ENCODE results near the gene TGDS.
"Not testable (repeated sequence)": the region's sequence is repeated elsewhere in the genome, so short reads cannot be mapped to it uniquely, and the experiment has no call there.

The TGDS gene, protein sequence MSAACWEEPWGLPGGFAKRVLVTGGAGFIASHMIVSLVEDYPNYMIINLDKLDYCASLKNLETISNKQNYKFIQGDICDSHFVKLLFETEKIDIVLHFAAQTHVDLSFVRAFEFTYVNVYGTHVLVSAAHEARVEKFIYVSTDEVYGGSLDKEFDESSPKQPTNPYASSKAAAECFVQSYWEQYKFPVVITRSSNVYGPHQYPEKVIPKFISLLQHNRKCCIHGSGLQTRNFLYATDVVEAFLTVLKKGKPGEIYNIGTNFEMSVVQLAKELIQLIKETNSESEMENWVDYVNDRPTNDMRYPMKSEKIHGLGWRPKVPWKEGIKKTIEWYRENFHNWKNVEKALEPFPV

DNA sequence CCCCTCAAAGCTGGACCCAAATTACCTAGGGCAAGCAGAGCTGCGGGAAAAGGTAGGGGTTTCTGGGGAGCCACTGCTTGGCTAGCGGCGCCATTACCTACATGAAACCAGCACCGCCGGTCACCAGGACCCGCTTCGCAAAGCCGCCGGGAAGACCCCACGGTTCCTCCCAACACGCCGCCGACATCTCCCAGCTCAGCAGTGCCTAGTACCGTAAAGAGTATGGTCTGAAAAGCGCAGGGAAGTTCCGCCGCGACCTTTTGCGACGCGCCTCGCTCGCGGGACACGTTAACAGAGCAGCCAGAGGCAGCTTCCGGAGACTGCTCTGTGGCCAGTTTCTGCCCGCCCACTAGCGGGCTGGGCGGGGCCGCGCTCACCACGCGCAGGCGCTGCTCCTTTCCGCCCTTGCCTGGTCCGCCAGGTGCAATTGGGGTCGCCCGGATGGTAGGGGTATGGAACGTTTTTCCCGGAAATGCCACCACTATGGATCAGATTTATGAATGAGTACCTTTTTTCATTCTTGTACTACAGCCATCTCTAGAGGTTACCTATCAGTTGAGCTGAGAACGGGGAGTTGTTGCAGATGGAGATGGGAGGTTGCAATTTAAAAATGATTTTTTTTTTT, at the start of gene TGDS:
TSS of gene TGDS (minus strand) at position 203 of the 625 bp plus-strand sequence. CDS start at position 187, 16 bp downstream.
- H3K4me3 ChIP-seq = peak within 1 kb of the TSS; percentile 59 to 93 (median 85)
- peak within 1 kb of the TSS in 20 of 21 experiments; percentile 72 to 94 (median 87) for H3K27ac ChIP-seq

DNA sequence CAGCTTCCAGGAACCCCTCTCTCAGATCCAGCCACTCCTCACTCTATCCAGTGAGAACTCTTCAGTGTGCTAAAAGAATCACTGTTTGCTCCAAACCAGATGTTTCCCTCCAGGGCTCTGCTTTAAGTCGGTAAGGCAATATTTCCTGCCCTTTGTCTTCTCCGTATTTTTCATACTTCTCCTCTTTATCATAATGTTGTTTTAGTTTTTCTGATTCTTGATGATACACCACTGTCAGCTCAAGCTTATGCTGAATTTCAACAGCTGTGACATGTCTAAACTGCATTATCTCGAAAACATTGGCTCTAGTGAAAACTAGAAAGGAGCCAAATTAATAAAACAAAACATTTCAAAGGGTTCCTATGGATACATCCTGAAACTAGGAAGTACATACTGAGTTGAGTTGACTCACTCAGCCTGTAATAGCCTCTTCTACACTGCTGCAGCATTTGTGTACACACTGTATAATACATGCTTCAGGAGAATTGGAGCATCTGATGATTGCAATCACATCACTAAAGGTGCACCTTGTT, 45.5 kb upstream of the TGDS start:
- Histone ChIP-seq H3K27ac (peak overlapping the region in 12 of 21 experiments; percentile 5 to 68 (median 48)), H3K4me3 (no peak overlapping the region)

DNA sequence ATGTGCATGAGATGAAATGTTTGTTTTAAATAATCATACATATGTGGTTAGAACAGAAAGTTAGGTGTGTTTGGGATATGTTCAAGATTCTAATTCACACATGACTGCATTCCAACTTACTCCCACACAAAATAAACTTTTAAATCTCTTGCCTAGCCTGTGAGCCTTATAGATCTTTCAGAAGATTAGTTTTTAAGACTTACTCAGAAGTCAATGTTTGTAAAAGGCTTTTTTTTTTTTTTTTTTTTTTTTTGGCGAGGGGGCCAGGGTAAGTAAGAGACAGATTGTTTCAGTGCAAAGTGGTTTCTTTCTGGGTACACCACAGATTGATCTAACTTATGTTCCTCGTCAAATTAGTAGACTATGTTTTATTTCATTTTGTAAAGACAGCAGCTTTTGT, 44.8 kb upstream of the TGDS start:
- Histone ChIP-seq H3K27ac (peak overlapping the region in 10 of 21 experiments; percentile 5 to 68 (median 52)), H3K4me3 (no peak overlapping the region)

DNA sequence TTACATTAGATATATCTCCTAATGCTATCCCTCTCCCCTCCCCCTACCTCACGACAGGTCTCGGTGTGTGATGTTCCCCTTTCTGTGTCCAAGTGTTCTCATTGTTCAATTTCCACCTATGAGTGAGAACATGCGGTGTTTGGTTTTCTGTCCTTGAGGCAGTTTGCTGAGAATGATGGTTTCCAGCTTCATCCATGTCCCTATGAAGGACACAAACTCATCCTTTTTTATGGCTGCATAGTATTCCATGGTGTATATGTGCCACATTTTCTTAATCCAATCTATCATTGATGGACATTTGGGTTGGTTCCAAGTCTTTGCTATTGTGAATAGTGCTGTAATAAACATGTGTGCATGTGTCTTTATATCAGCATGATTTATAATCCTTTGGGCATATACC, 41.7 kb upstream of the TGDS start:
- not testable (repeated sequence) for H3K27ac ChIP-seq, H3K4me3 ChIP-seq

DNA sequence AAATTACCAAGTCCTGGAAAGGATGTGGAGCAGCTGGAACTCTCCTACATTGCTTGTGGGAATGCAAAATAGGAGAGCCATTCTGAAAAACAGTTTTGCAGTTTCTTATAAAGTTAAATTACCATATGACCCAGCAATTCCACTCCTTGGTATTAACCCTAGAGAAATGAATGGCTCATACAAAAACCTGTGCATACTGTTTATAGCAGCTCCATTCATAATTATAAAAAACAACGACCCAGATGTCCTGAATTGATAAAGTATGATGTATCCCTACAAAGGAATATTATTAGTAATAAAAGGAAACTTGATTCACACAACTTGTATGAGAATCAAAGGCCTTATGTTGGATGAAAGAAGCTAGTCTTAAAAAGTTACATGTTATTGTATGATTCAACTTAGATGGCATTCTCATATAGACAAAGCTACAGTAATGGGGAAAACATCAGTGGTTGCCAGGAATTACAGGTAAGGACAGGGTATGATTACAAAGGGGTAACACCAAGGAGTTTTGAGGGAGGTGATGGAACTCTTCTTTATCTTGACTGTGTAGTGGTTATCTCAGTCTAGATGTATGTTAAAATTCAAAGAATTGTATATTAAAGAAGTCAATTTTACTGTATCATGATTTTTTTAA, 41.1 kb upstream of the TGDS start:
- Histone ChIP-seq H3K4me3 (no peak overlapping the region), H3K27ac (no peak overlapping the region)

DNA sequence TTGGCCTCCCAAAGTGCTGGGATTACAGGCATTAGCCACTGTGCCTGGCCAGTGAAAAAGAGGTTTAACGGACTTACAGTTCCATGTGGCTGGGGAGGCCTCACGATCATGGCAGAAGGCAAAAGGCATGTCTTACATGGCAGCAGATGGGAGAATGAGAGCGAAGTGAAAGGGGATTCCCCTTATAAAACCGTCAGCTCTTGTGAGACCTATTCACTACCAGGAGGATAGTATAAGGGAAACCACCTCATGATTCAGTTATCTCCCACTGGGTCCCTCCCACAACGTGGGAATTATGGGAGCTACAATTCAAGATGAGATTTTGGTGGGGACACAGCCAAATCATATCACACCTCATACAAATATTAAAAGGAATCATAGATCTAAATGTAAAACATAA, 40.1 kb upstream of the TGDS start:
- not testable (repeated sequence) for H3K27ac ChIP-seq, H3K4me3 ChIP-seq

DNA sequence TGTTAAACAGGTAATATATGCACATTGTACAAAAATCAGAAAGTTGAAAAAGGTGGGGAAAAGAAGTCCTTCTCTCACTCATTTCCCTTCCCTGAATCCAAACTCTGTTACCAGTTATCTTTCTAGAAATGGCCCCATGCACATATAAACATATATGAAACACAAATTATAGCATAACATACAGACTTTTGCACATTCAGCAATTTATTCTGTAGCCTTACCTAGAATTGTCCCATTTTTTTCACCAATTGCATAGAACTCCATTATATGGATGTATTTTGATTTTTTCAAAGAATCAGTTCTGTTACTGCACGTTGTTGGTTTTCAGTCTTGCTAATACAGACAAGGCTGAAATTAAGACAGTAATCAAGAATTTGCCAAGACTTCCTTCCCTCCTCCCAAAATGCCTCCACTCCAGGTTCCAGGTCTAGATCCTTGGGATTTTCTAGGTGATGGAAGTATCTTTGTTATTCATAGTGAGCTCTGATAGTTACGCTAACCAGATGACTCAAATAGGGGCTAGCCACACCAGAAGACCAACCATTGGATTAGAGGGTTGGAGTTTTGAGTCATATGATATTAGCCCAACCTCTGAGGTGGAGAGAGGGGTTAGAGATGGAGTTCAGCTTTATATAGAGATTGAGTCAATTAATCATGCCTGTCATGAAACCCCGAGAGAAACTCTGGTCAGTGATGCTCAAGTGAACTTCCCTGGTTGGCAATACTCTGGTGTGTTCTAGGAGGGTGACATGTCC, 36.5 kb upstream of the TGDS start:
- H3K27ac ChIP-seq = no peak overlapping the region
- H3K4me3 ChIP-seq = no peak overlapping the region

DNA sequence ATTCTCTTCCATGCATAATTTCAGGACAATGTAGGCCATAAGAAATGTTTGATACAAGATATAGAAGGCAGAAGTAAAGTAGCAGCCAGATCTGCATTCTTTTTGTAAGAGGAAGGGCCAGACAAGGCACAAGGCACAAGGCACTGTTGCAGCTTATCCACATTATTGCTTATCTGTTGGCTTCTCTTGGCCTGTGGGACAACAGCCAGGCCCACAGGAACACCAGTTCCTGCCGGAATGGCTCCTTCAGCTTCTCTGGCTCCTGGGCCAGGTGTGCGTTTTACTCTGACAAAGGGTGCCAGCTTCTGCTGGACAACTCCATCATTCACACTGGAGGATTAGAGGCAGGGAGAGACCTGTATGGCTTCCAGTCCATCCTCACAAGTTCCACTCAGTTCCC, 34.9 kb upstream of the TGDS start:
- H3K4me3 ChIP-seq = no peak overlapping the region
- H3K27ac ChIP-seq = no peak overlapping the region

DNA sequence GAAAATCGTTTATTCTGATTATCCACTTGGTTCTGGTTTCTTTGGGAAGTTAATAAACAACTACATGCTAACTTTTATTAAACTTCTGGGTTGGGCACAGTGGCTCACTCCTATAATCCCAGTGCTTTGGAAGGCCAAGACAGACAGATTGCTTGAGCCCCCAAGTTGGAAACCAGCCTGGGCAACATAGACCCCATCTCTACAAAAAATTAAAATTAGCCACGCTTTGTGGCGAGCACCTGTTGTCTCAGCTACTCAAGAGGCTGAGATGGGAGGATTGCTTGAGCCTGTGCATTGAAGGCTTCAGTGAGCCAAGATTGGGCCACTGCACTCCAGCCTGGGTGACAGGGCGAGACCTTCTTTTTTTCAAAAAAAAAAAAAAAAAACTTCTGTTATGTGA, 27.4 kb upstream of the TGDS start:
- H3K27ac ChIP-seq = no peak overlapping the region

DNA sequence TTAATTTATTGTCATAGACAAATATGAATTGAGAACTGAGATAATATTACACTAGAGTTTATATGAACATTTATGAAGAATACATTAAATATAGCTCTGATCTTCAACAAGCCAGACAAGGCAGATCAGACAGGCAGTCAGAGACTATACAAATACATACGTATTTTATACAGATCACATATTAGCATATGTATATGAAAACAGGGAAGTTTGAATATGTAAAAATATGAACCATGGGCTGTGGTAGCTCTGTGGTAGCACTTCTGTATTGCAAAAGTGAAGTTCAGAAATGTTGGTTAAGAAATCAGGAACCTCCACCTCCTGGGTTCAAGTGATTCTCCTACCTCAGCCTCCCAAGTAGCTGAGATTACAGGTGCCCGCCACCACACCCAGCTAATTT, 26.4 kb upstream of the TGDS start:
- Histone ChIP-seq H3K4me3 (no peak overlapping the region), H3K27ac (no peak overlapping the region)

More for the DNA sequence above, 27.4 kb upstream of the TGDS start:
- no peak overlapping the region for H3K4me3 ChIP-seq

DNA sequence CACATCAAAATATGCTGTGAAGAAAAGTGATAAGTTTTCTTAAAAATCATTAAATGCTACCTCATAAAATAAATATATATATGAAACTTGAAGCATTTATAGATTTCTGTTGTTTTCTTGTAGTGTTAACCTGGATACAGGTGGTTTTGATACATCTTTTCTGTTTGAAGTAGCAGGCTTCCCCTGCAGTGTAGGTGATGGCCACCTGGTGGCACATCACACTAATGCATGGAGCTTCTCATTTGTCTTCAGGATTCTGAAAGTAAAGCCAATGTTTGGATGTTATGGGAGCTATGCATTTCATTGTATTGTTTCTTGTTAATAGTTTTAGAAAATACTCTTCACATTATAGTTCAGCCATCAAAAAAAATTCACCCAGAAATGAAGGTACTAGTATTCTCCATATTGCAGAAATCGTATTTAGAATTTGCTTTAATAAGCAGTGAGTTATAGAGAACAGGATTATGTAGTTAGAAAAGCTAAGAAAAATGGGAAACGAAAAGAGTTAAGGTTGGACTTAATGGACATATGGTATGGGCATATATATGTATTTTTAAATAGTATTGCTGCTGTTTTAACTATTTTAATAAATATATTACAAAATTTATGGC, 24.4 kb upstream of the TGDS start:
- Histone ChIP-seq H3K4me3 (no peak overlapping the region), H3K27ac (no peak overlapping the region)

DNA sequence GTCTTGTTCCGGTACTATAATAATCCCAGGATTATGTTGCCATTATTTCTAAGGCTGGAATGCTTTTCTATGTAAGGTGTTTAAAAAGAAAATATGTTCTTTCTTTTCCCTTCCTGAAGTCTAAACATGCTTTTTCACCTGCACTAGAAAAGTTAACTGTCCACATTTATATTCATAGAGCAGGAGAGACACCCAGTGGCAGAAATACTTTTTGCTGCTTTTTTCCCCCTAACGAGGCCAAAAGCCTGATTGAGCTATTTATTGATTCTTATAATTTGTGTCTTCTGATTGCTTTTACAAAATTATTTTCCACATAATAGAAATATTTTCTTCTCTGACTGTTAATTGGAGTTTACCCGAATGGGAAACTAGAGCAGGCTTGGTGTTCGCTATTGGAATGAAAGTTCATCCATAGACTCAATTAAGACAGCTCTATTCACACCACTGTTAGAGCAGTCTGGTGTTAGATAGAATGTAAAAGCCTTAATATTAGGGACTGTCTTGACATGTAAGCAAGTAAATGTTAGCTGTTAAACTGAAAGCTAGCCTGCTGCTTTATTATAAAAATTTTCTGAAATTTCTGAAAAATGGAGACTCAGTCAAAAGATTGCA, 21.5 kb upstream of the TGDS start:
- H3K4me3 ChIP-seq = no peak overlapping the region

DNA sequence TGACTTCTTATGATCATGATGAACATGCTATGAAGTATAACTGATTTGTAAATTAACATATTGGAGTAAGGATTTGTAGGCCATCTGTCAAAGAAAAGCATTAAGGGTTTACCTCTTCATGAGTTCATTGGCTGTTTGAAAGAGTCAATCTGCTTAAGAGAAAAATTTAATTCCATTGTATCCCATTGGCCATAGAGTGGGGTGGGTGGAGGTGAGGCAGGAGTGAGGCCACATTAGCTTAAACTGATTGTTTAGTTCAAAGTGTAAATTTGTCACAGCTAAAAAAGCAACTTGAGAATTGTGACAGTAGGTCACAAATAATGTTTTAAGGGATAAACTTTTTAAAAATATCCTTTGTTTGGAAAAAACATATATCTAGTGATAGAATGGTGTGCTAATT, 17.1 kb upstream of the TGDS start:
- H3K4me3 ChIP-seq = no peak overlapping the region
- no peak overlapping the region for H3K27ac ChIP-seq

More for the DNA sequence above, 21.5 kb upstream of the TGDS start:
- no peak overlapping the region for H3K27ac ChIP-seq

DNA sequence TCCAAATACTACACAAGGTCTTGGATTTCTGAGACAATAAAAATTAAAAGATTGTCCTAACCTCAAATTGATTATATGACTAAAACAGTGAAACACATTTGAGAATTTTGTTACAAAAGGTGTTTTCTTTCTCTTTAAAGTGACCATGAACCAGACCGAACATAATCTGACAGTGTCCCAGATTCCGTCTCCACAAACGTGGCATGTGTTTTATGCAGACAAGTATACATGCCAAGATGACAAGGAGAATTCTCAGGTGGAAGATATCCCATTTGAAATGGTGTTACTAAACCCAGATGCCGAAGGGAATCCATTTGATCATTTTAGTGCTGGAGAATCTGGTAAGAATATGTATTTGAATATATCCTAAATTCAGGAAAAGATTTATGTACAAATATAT, 16.1 kb upstream of the TGDS start:
- no peak overlapping the region for H3K27ac ChIP-seq
- no peak overlapping the region for H3K4me3 ChIP-seq

DNA sequence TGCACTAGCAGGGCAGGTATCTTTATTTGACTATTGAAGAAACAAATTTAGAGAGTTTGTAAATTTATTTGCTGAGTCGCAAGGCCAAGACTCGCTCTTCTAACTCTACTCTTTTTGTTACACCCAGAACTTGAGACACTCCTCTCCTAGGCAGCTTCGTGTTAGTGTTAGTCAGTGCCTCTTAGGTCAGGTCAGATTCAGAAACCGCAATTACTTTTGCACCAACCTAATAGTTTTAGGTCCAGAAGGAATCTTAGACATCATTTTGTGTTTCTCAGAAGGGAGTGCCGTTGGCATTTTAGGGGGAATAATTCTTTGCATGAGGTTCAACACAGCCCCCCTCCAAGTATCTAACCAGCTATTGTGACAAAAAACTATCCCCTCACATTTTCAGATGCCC, 14.5 kb upstream of the TGDS start:
- H3K4me3 ChIP-seq = no peak overlapping the region
- no peak overlapping the region for H3K27ac ChIP-seq

DNA sequence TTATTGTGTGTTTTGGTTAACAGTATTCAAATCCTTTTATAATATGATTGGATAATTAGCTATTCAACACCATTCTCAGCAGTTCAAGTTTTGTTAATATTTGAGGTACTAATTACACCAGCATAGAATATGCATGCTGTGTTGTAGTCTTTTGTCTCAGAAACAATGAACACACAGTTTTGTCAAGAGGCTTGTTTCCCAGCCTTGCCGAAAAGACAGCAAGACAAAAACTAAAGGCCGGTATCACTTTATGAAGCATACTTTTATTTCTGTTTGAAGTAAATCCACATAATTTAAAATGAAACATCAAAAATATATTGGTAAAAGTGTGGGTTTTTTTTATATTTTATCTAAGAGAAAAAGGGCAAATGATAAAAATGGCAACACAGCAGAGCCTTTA, 13.2 kb upstream of the TGDS start:
- Histone ChIP-seq H3K27ac (no peak overlapping the region), H3K4me3 (no peak overlapping the region)

DNA sequence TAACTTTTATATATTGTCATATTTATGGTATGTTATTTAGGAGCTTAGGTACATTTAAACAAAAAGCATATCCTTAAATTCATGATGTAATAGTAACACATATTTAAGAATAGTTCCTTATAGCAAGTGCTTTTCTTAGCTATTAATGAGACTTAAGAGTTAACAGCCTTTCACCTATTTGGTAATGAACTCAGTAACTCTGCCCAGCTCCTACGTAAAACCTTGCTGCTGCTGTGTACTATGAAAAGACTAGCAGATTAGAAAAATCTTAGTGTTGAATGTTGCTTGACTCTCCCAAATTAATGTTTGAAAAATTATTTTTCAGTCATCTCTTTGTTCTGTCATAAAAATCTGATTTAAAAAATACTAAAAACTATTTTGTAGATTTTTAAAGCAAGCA, 12.6 kb upstream of the TGDS start:
- Histone ChIP-seq H3K27ac (no peak overlapping the region), H3K4me3 (no peak overlapping the region)

DNA sequence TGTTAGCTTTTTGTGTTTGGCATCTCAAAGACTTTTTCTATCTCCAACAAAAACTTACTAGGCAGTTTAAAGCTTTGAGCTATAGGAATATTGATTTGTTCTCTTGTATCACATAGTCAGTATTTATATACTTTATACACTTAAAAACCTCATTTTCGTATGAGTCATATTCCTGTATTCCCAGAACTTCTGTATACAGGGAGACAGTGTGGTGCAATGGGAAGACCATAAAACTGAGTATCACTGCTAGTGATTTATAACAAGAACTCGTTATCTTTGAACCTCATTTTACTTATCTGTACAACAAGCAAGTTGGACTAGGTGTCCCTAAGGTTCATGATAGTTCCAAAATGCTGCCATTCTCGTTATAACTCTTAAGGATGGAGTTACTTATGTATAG, 12.0 kb upstream of the TGDS start:
- Histone ChIP-seq H3K4me3 (no peak overlapping the region), H3K27ac (no peak overlapping the region)

DNA sequence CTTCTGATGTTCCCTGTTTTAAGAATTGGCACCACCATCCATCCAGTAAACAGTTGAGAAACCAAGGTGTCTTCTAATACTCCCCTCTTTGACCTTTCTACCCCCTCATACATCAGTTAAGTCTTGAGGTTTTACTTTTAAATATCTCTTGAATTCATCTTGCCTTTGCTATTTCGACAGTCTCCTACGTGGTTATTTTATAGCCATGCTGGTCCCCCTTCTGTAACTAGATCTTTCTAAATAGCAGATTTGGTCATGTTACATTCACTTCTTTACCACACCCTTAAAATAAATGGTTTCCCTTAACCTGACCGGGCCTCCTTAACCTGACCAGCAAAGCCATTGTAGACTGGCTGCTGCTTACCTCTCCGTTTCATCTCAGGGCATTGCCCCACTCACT, 11.1 kb upstream of the TGDS start:
- Histone ChIP-seq H3K27ac (no peak overlapping the region), H3K4me3 (no peak overlapping the region)
